H1 (cell line): ENCODE measurements around the gene COX5A. TPM values are rescaled to one million over a fixed set of nuclear protein-coding genes. Genes with fewer than 3 reads are reported as not detected.

Experiments
- ATF2 ChIP-seq: IDR thresholded peaks from 2 replicates; pipeline ENCODE4 v1.6.1; 2012; ENCODE audit warnings: low read length, inconsistent platforms
- BRCA1 ChIP-seq: IDR thresholded peaks from 2 replicates; pipeline ENCODE4 v1.6.1; 2012; ENCODE audit warnings: low read depth, low read length, improper control_type of control experiment
- CHD2 ChIP-seq: IDR thresholded peaks from 2 replicates; pipeline ENCODE4 v1.6.1; 2012; ENCODE audit warnings: low read length, improper control_type of control experiment
- E2F6 ChIP-seq: IDR thresholded peaks from 2 replicates; pipeline ENCODE4 v1.6.1; 2012; ENCODE audit warnings: inconsistent platforms
- FOSL1 ChIP-seq: IDR thresholded peaks from 2 replicates; pipeline ENCODE4 v1.6.1; 2011; ENCODE audit warnings: mild to moderate bottlenecking, low read depth, low read length, moderate library complexity; ENCODE audit not compliant: insufficient read depth
- HDAC2 ChIP-seq, 2 experiments: fragments of 300-600 bp in 1 of 2; sonication (generic) in 1 of 2; IDR thresholded peaks; 2 replicates each; pipeline ENCODE4 v1.6.1; 2011 to 2012; ENCODE audit warnings: low read depth in 2 of 2, low read length in 2 of 2, mild to moderate bottlenecking in 2 of 2, moderate library complexity in 2 of 2, borderline replicate concordance in 1 of 2, inconsistent platforms in 1 of 2
- HDAC6 ChIP-seq: IDR thresholded peaks from one replicate; pipeline ENCODE4 v1.7.1; 2012; ENCODE audit warnings: low read depth, mild to moderate bottlenecking, inconsistent platforms, low read length, moderate library complexity
- JUN ChIP-seq: IDR thresholded peaks from 2 replicates; pipeline ENCODE4 v1.6.1; 2011; ENCODE audit warnings: low read depth, mild to moderate bottlenecking, improper control_type of control experiment, low read length
- JUND ChIP-seq: IDR thresholded peaks from 2 replicates; pipeline ENCODE4 v1.6.1; 2011; ENCODE audit warnings: mild to moderate bottlenecking, improper control_type of control experiment, low read length
- KDM4A ChIP-seq: IDR thresholded peaks from one replicate; pipeline ENCODE4 v1.7.1; 2012; ENCODE audit warnings: low read depth, mild to moderate bottlenecking, moderate library complexity, low read length, inconsistent platforms; ENCODE audit not compliant: severe bottlenecking
- KDM5A ChIP-seq: fragments of 200-600 bp; IDR thresholded peaks from 2 replicates; pipeline ENCODE4 v1.7.1; 2012; ENCODE audit warnings: mild to moderate bottlenecking, low read length, inconsistent platforms, mixed read lengths
- MAFK ChIP-seq: IDR thresholded peaks from 2 replicates; pipeline ENCODE4 v1.6.1; 2012; ENCODE audit warnings: low read depth, mild to moderate bottlenecking, improper control_type of control experiment, low read length
- POU5F1 ChIP-seq: IDR thresholded peaks from 2 replicates; pipeline ENCODE4 v1.6.1; 2011; ENCODE audit warnings: low read depth, mild to moderate bottlenecking, low read length, moderate library complexity
- RAD21 ChIP-seq, 2 experiments: IDR thresholded peaks in 1 of 2; conservative IDR thresholded peaks in 1 of 2; 2 replicates each; pipeline ENCODE4 v1.6.1; 2011; ENCODE audit warnings: low read depth in 2 of 2, low read length in 2 of 2, improper control_type of control experiment in 1 of 2, inconsistent platforms in 1 of 2, mild to moderate bottlenecking in 1 of 2, moderate library complexity in 1 of 2
- RXRA ChIP-seq: IDR thresholded peaks from 2 replicates; pipeline ENCODE4 v1.6.1; 2011; ENCODE audit warnings: low read depth, mild to moderate bottlenecking, low read length, moderate library complexity; ENCODE audit not compliant: insufficient read depth
- SIN3A ChIP-seq, 2 experiments: IDR thresholded peaks in 1 of 2; conservative IDR thresholded peaks in 1 of 2; 2 replicates each; pipeline ENCODE4 v1.6.1; 2011 to 2012; ENCODE audit warnings: low read length in 2 of 2, improper control_type of control experiment in 1 of 2, low read depth in 1 of 2, mild to moderate bottlenecking in 1 of 2
- SIX5 ChIP-seq: IDR thresholded peaks from 2 replicates; pipeline ENCODE4 v1.6.1; 2011; ENCODE audit warnings: mild to moderate bottlenecking, low read depth, low read length
- SRF ChIP-seq: IDR thresholded peaks from 2 replicates; pipeline ENCODE4 v1.6.1; 2011; ENCODE audit warnings: mild to moderate bottlenecking, low read depth, low read length, moderate library complexity
- SUZ12 ChIP-seq: fragments of 200-600 bp; sonication (generic); IDR thresholded peaks from 2 replicates; pipeline ENCODE4 v1.6.1; 2012; ENCODE audit warnings: mild to moderate bottlenecking, inconsistent platforms, low read length, moderate library complexity, mixed read lengths
- TBP ChIP-seq: IDR thresholded peaks from 2 replicates; pipeline ENCODE4 v1.6.1; 2011; ENCODE audit warnings: low read depth, low read length, improper control_type of control experiment
- YY1 ChIP-seq: IDR thresholded peaks from 2 replicates; pipeline ENCODE4 v1.6.1; 2011; ENCODE audit warnings: low read depth, mild to moderate bottlenecking, low read length
- polyA plus RNA-seq, 7 experiments: library from polyadenylated mRNA; depleted of rRNA in 3 of 7; stranded (reverse) in 5 of 7; unstranded in 2 of 7; fragments of >200 nt in 5 of 7; fragments of 200-250 nt in 2 of 7; gene quantifications; 1 replicate in 5 of 7; 2 replicates in 1 of 7; 4 replicates in 1 of 7; pipeline versions ENCODE4 v1.2.1 to v1.2.3, GENCODE V29; 2011 to 2013; ENCODE audit warnings: missing spikeins in 2 of 7, mixed read lengths in 2 of 7
- total RNA-seq: library from RNA; stranded (reverse); fragmentation: NEBNext Ultra II Directional; extraction: Animal tissue kit (Norgen Biotek cat#: 25700); gene quantifications from 2 replicates; pipeline ENCODE4 v1.2.1, GENCODE V29; 2021

The COX5A gene
- total and polyA plus RNA-seq, 2 of the 8 experiments (the other 6 are each of a cell fraction or from before 2014, with no cell fraction given) = 270 to 367 TPM

- TF ChIP-seq E2F6 (peak; percentile 28), KDM4A (peak; percentile 97), RAD21 (IDR thresholded peaks at IDR 0.05 in 1 of 2, conservative IDR thresholded peaks at IDR 0.05 in 1 of 2; ENCODE audit: low read depth in 2 of 2, low read length in 2 of 2) (no peak), SIN3A (conservative IDR thresholded peaks at IDR 0.05 in 1 of 2, IDR thresholded peaks at IDR 0.05 in 1 of 2; ENCODE audit: low read depth in 1 of 2, low read length in 2 of 2) (no peak), SRF (0 out of 2 replicates have a peak, but pooled peaks have one; percentile 21), JUND (no peak), ATF2 (no peak), FOSL1 (no peak), POU5F1 (no peak), HDAC6 (no peak), KDM5A (0 out of 2 replicates have a peak, but pooled peaks have one; percentile 44), JUN (no peak), TBP (peak; percentile 78; the same call in 1 of the 2 replicates), SIX5 (no peak), SUZ12 (no peak), CHD2 (no peak), YY1 (peak; percentile 76), RXRA (no peak), MAFK (no peak), HDAC2 (IDR thresholded peaks at IDR 0.05; ENCODE audit: borderline replicate concordance in 1 of 2, low read depth in 2 of 2, low read length in 2 of 2) (peak in 1 of 2 experiments; percentile 78; a peak in 1 of 4 replicates), BRCA1 (no peak)
Observed at GRCh38 chr15:74937590-74938371, at the start of gene COX5A (continued).
